Measurements from ENCODE around the gene DUOX1. TPM values are rescaled to one million over a fixed set of nuclear protein-coding genes. Genes with fewer than 3 reads are reported as not detected.

Gene DUOX1
- polyA plus RNA-seq, 1 donor (not counting 4 experiments of a cell fraction or from before 2014, with no cell fraction given): 16.3 TPM

- Histone ChIP-seq H3K9ac (ENCODE audit: control insufficient read depth, extremely low read depth, insufficient read depth, low read length) (no peak overlapping the region), H2AFZ (ENCODE audit: control insufficient read depth, low read length) (no peak overlapping the region), H3K9me1 (ENCODE audit: control insufficient read depth, extremely low read depth, insufficient read depth, low read length) (no peaks in the 10 kb centered on the region), H3K27ac (ENCODE audit: control insufficient read depth, insufficient read depth, low read length) (no peak overlapping the region), H4K20me1 (ENCODE audit: control insufficient read depth, extremely low read depth, insufficient read depth, low read length) (no peaks in the 10 kb centered on the region), H3K9me3 (ENCODE audit: control insufficient read depth, low read depth, low read length) (no peaks in the 10 kb centered on the region), H3K27me3 (ENCODE audit: control insufficient read depth, extremely low read depth, insufficient read depth, low read length) (peaks cover 36% of the 10 kb centered on the region), H3K36me3 (ENCODE audit: control insufficient read depth in 2 of 2, extremely low read depth in 1 of 2, insufficient read depth in 2 of 2, low read length in 2 of 2) (no peaks in the 10 kb centered on the region), H3K4me3 (ENCODE audit: control insufficient read depth in 2 of 3, extremely low read depth in 1 of 3, insufficient read depth in 2 of 3, low read depth in 1 of 3, low read length in 3 of 3) (no peak overlapping the region), H3K4me1 (ENCODE audit: control insufficient read depth, extremely low read depth, insufficient read depth, low read length) (peaks cover 8% of the 10 kb centered on the region), H3K79me2 (ENCODE audit: control insufficient read depth, insufficient read depth, low read length) (no peaks in the 10 kb centered on the region), H3K4me2 (ENCODE audit: control insufficient read depth, extremely low read depth, insufficient read depth, low read depth, low read length) (no peak overlapping the region)
- DNase-seq (ENCODE audit: low read depth, low spot score) (no peak), FAIRE-seq (no peak)
- TF ChIP-seq EZH2 (IDR thresholded peaks at IDR 0.05; ENCODE audit: low read length): no peak
- TF ChIP-seq, protein P1, sequence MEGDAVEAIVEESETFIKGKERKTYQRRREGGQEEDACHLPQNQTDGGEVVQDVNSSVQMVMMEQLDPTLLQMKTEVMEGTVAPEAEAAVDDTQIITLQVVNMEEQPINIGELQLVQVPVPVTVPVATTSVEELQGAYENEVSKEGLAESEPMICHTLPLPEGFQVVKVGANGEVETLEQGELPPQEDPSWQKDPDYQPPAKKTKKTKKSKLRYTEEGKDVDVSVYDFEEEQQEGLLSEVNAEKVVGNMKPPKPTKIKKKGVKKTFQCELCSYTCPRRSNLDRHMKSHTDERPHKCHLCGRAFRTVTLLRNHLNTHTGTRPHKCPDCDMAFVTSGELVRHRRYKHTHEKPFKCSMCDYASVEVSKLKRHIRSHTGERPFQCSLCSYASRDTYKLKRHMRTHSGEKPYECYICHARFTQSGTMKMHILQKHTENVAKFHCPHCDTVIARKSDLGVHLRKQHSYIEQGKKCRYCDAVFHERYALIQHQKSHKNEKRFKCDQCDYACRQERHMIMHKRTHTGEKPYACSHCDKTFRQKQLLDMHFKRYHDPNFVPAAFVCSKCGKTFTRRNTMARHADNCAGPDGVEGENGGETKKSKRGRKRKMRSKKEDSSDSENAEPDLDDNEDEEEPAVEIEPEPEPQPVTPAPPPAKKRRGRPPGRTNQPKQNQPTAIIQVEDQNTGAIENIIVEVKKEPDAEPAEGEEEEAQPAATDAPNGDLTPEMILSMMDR (optimal IDR thresholded peaks at IDR 0.05 in 1 of 3, IDR thresholded peaks at IDR 0.05 in 1 of 3, conservative IDR thresholded peaks at IDR 0.05 in 1 of 3; ENCODE audit: extremely low read depth in 1 of 3, insufficient read depth in 2 of 3, low read length in 3 of 3): no peak
- dilution Hi-C loops (cut with MboI; ENCODE audit: extremely low pct_ligation_motif_present, low sequenced_read_pairs): no loop called here
Observed at GRCh38 chr15:45107941-45108630, 21.7 kb upstream of the DUOX1 start.

- Histone ChIP-seq H3K36me3 (ENCODE audit: control insufficient read depth in 2 of 2, extremely low read depth in 1 of 2, insufficient read depth in 2 of 2, low read length in 2 of 2) (no peaks in the 10 kb centered on the region), H3K4me2 (ENCODE audit: control insufficient read depth, extremely low read depth, insufficient read depth, low read depth, low read length) (no peak overlapping the region), H3K79me2 (ENCODE audit: control insufficient read depth, insufficient read depth, low read length) (no peaks in the 10 kb centered on the region), H3K4me1 (ENCODE audit: control insufficient read depth, extremely low read depth, insufficient read depth, low read length) (peaks cover 8% of the 10 kb centered on the region), H4K20me1 (ENCODE audit: control insufficient read depth, extremely low read depth, insufficient read depth, low read length) (peaks cover 5% of the 10 kb centered on the region), H2AFZ (ENCODE audit: control insufficient read depth, low read length) (no peak overlapping the region), H3K4me3 (ENCODE audit: control insufficient read depth in 2 of 3, extremely low read depth in 1 of 3, insufficient read depth in 2 of 3, low read depth in 1 of 3, low read length in 3 of 3) (no peak overlapping the region), H3K9me3 (ENCODE audit: control insufficient read depth, low read depth, low read length) (no peaks in the 10 kb centered on the region), H3K9ac (ENCODE audit: control insufficient read depth, extremely low read depth, insufficient read depth, low read length) (no peak overlapping the region), H3K9me1 (ENCODE audit: control insufficient read depth, extremely low read depth, insufficient read depth, low read length) (no peaks in the 10 kb centered on the region), H3K27ac (ENCODE audit: control insufficient read depth, insufficient read depth, low read length) (no peak overlapping the region), H3K27me3 (ENCODE audit: control insufficient read depth, extremely low read depth, insufficient read depth, low read length) (peaks cover 59% of the 10 kb centered on the region)
- TF ChIP-seq, protein P1 (optimal IDR thresholded peaks at IDR 0.05 in 1 of 3, IDR thresholded peaks at IDR 0.05 in 1 of 3, conservative IDR thresholded peaks at IDR 0.05 in 1 of 3; ENCODE audit: extremely low read depth in 1 of 3, insufficient read depth in 2 of 3, low read length in 3 of 3): peak in 1 of 3 experiments; percentile 7
- no peak for TF ChIP-seq EZH2 (IDR thresholded peaks at IDR 0.05; ENCODE audit: low read length)
- FAIRE-seq: no peak
- DNase-seq (ENCODE audit: low read depth, low spot score): no peak
- dilution Hi-C loops (cut with MboI; ENCODE audit: extremely low pct_ligation_motif_present, low sequenced_read_pairs): no loop called here
Observed at GRCh38 chr15:45110256-45110820, 19.5 kb upstream of the DUOX1 start.

All from keratinocyte (primary cell).